SH-SY5Y (cell line): ENCODE measurements around the gene IRAK2.

Source experiments
- GATA2 ChIP-seq: IDR thresholded peaks from 2 replicates; pipeline ENCODE4 v1.6.1; 2011; ENCODE audit warnings: mild to moderate bottlenecking, low read depth, low read length
- GATA3 ChIP-seq: IDR thresholded peaks from 2 replicates; pipeline ENCODE4 v1.6.1; 2011; ENCODE audit warnings: low read depth, mild to moderate bottlenecking, low read length, moderate library complexity

DNA sequence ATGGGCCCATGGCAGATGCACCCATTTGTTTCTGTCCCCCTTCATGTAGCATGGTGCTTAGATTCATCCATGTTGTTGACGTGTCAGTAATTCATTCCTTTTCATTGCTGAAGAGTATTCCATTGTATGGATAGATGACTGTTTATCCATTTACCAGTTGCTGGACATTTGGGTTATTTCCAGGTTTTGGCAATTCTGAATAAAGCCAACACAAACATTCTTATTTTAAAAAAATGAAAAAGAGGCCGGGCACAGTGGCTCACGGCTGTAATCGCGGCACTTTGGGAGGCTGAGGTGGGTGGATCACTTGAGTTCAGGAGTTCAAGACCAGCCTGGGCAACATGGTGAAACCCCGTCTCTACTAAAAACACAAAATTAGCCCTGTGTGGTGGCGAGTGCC, 64.9 kb downstream of the IRAK2 start:
- TF ChIP-seq GATA2: no peak
- TF ChIP-seq GATA3: no peak
